Spleen (tissue), 11 donors: ENCODE measurements around the gene SIGLEC1. TPM values are rescaled to one million over a fixed set of nuclear protein-coding genes. Genes with fewer than 3 reads are reported as not detected.

Source experiments
- DNase-seq: peaks from one replicate; pipeline ENCODE4 v3.0.0-alpha.2; 2020
- H3K27ac ChIP-seq, 8 donors: fragments of 200-600 bp; sonication (generic) in 7 of 8; 1 replicate in 4 of 8; 2 replicates in 4 of 8; pipeline versions ENCODE4 v1.5.0 to v1.8.0; 2016 to 2021; ENCODE audit warnings: inconsistent platforms in 4 of 8, mild to moderate bottlenecking in 4 of 8, moderate library complexity in 1 of 8
- H3K27me3 ChIP-seq, 7 donors: fragments of 200-600 bp; sonication (generic) in 6 of 7; replicated peaks in 1 of 7; 1 replicate in 4 of 7; 2 replicates in 3 of 7; pipeline versions ENCODE4 v1.5.0 to v1.8.0; 2016 to 2021; ENCODE audit warnings: inconsistent platforms in 3 of 7, mild to moderate bottlenecking in 1 of 7
- H3K36me3 ChIP-seq, 6 donors: fragments of 200-600 bp; sonication (generic) in 5 of 6; 1 replicate in 4 of 6; 2 replicates in 2 of 6; pipeline versions ENCODE4 v1.5.0 to v1.8.0; 2016 to 2021; ENCODE audit warnings: inconsistent platforms in 2 of 6
- H3K4me1 ChIP-seq, 6 donors: fragments of 200-600 bp; sonication (generic) in 5 of 6; 1 replicate in 3 of 6; 2 replicates in 3 of 6; pipeline versions ENCODE4 v1.5.0 to v1.8.0; 2016 to 2021; ENCODE audit warnings: inconsistent platforms in 3 of 6
- H3K4me3 ChIP-seq, 8 donors: fragments of 200-600 bp; sonication (generic) in 7 of 8; 1 replicate in 4 of 8; 2 replicates in 4 of 8; pipeline versions ENCODE4 v1.5.0 to v1.8.0; 2016 to 2021; ENCODE audit warnings: inconsistent platforms in 4 of 8, mild to moderate bottlenecking in 4 of 8, moderate library complexity in 2 of 8
- H3K9me3 ChIP-seq, 8 donors: fragments of 200-600 bp; sonication (generic) in 7 of 8; 1 replicate in 4 of 8; 2 replicates in 4 of 8; pipeline versions ENCODE4 v1.5.0 to v1.8.0; 2016 to 2021; ENCODE audit warnings: inconsistent platforms in 4 of 8
- POLR2A ChIP-seq, 3 donors: fragments of 450-650 bp; IDR thresholded peaks; one replicate each; pipeline ENCODE4 v1.5.1; 2017; ENCODE audit warnings: antibody characterized with exemption in 3 of 3, mild to moderate bottlenecking in 1 of 3
- POLR2AphosphoS5 ChIP-seq, 3 donors: sonication (generic); formaldehyde crosslinking; IDR thresholded peaks; one replicate each; pipeline ENCODE4 v1.5.1; 2017; ENCODE audit warnings: antibody characterized with exemption in 3 of 3
- WGBS, 5 donors: extraction: QIAGEN DNeasy Blood & Tissue Kit in 3 of 5; methylation state at CpG; one replicate each; pipeline versions ENCODE4 v1.1.5 to v1.1.7; 2013 to 2018; 5-methylcytosine and 5-hydroxymethylcytosine counted together
- intact Hi-C: fragments of 100-400 bp; cut with DNase I; formaldehyde crosslinking; loops from one replicate; pipeline ENCODE4 v1.15.0; 2023; ENCODE audit warnings: low total_unique reads
- polyA plus RNA-seq, 3 donors: library from polyadenylated mRNA; stranded (reverse); fragments of 200-250 nt; gene quantifications; one replicate each; pipeline ENCODE4 v1.2.1, GENCODE V29; 2013
- total RNA-seq, 7 donors: library from RNA; depleted of rRNA in 3 of 7; stranded (reverse); fragments of >200 nt in 3 of 7; fragmentation: NEBNext Ultra II Directional in 4 of 7; extraction: Animal tissue kit (Norgen Biotek cat#: 25700) in 4 of 7; gene quantifications; one replicate each; pipeline versions ENCODE4 v1.1.0 to v1.2.1, GENCODE V29; 2016 to 2021
- TF ChIP-seq, protein P1 (sequence below), 11 experiments: fragments of 200-600 bp in 7 of 11; fragments of 450-650 bp in 4 of 11; sonication (generic) in 4 of 11; IDR thresholded peaks in 8 of 11; conservative IDR thresholded peaks in 3 of 11; 1 replicate in 7 of 11; 2 replicates in 4 of 11; pipeline versions ENCODE4 v1.4.0 to v1.8.0; 2016 to 2021; ENCODE audit warnings: antibody characterized with exemption in 11 of 11, inconsistent platforms in 4 of 11, mild to moderate bottlenecking in 1 of 11
- donor health status: healthy with polysubstance abuse.
- donor health status: DM: no; HTN: no; CAD: no; lungs with moderate emphysema.
- donor health status: DM: no; HTN: no; CAD: no.
- donor health status: Bipolar disorder and iron deficiency.
- donor health status: healthy.
- donor health status: DM: no; HTN: no; CAD: no.
- donor health status: DM: yes; HTN: yes; CAD: no.

Gene SIGLEC1
- total and polyA plus RNA-seq, 10 donors, result 3.0 to 50.2 (median 14.9) TPM

DNA sequence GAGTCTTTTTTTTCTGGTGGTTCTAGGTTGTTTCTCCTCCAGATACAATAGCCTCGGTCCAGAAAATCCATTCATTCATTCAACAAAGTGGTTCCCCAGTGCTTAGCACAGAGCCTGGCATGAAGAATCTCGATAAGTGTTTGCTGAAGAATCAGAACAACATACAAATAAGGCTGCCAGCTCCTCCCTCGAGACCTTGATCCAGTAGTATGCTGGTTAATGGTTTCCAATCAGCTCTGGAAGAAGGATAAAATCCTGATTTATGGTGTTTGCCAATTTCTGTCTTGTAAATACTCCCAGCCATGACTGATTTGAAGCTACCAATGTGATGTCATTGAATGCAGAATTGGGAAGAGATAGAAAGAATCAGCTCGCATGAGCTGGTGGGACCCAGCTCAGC is 23.4 kb upstream of the SIGLEC1 start:
- TF ChIP-seq, protein P1, sequence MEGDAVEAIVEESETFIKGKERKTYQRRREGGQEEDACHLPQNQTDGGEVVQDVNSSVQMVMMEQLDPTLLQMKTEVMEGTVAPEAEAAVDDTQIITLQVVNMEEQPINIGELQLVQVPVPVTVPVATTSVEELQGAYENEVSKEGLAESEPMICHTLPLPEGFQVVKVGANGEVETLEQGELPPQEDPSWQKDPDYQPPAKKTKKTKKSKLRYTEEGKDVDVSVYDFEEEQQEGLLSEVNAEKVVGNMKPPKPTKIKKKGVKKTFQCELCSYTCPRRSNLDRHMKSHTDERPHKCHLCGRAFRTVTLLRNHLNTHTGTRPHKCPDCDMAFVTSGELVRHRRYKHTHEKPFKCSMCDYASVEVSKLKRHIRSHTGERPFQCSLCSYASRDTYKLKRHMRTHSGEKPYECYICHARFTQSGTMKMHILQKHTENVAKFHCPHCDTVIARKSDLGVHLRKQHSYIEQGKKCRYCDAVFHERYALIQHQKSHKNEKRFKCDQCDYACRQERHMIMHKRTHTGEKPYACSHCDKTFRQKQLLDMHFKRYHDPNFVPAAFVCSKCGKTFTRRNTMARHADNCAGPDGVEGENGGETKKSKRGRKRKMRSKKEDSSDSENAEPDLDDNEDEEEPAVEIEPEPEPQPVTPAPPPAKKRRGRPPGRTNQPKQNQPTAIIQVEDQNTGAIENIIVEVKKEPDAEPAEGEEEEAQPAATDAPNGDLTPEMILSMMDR (IDR thresholded peaks at IDR 0.05 in 8 of 11, conservative IDR thresholded peaks at IDR 0.05 in 3 of 11), result no peak
- TF ChIP-seq POLR2A (IDR thresholded peaks at IDR 0.05) (no peak), POLR2AphosphoS5 (IDR thresholded peaks at IDR 0.05) (no peak)
- Histone ChIP-seq H3K27ac (peak overlapping the region in 2 of 8 donors; percentile 7 to 81), H3K9me3 (no peaks in the 10 kb centered on the region), H3K4me3 (no peak overlapping the region), H3K36me3 (peaks cover 0 to 15% (median 0%) of the 10 kb centered on the region in 6 donors), H3K27me3 (peaks cover 0 to 32% (median 10%) of the 10 kb centered on the region in 7 donors), H3K4me1 (peaks cover 10 to 87% (median 40%) of the 10 kb centered on the region in 6 donors)
- DNase-seq, result no peak
- intact Hi-C loops, result no loop called here
- WGBS, 5 donors, result 72 to 92% (median 83%) methylated on average over 4 of the region's 4 CpGs

DNA sequence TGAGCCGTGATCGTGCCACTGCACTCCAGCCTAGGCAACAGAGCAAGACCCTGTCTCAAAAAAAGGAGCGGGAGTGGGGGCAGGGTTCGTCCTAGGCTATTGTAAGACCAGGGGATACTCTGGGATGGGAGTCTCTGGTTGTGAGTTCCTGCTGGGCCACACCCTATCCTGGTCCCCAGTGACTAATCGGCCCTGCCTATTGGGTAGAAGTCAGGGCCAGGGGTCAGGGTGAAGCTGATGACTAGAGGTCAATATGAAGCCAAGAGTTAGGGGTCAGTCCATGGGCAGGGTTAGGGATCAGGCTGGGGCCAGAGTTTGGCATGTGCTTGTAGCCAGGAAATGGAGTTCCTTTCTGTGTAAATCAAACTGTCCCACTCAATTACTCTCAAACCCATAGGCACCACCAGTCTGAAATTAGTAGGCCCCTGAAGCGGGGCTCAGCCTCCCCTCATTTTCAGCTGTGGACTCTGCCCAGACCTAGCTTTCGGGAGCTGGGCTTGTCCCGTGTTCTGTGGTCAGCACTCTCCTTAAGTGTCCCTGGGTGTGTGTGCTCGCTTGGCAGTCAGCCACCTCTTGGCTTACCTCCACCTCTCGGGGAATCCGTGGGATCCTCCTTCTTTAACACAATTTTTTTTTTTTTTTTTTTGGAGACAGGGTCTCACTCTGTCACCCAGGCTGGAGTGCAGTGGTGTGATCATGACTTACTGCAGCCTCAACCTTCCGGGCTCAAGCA is 21.9 kb upstream of the SIGLEC1 start:
- Histone ChIP-seq H3K4me3 (peak overlapping the region in 4 of 8 donors; percentile 36 to 63 (median 48)), H3K27ac (peak overlapping the region in 7 of 8 donors; percentile 22 to 82 (median 75)), H3K4me1 (peaks cover 9 to 87% (median 34%) of the 10 kb centered on the region in 6 donors), H3K27me3 (peaks cover 0 to 45% (median 10%) of the 10 kb centered on the region in 7 donors), H3K36me3 (peaks cover 0 to 13% (median 0%) of the 10 kb centered on the region in 6 donors), H3K9me3 (no peaks in the 10 kb centered on the region)
- 61 to 68% (median 65%) methylated on average over 12 of the region's 12 CpGs for WGBS, 5 donors
- TF ChIP-seq POLR2AphosphoS5 (IDR thresholded peaks at IDR 0.05), result peak in 2 of 3 donors; percentile 50 to 67
- TF ChIP-seq POLR2A (IDR thresholded peaks at IDR 0.05), result no peak
- intact Hi-C loops, result no loop called here
- DNase-seq, result peak; percentile 73

DNA sequence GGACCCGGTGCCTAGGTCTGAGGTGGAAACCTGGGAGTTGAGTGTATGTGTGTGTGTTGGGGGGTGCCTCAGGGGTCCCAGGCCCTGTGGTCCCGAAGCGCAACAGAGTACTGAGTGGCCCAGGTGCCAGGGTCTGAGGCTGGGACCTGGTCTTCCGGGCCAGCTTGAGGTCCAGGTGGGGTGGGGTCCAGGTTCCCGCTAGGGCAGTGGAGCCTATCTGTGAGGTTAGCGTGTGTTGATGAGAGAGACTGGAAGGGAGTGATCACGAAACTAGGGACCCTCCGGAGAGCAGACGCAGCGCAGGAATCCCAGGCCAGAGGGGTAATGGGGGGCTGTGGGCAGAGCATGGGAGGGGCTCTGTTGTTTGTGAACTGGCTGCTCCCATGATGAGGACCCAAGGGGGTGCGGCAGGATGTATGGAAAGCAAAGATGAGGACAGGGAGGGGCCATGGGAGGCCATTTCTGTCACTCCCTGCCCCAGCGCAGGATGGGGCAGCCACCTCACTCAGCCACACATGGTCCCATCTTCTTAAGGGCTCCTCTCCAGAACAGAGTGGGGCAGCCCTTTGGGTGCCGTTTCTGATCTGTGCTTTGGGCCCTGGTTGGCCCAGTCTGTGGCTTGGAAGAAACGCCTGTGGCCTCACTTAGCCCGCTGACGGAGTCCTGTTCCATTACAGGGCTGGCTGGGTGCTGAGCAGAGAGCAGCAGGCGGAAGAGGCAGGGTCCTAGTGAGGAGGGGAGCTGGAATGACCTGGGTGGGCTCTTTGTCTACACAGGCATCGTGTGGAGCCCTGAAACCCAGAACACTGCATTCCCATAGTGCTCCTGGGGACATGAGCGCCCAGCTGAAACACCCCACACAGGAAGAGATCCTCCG is 21.0 kb upstream of the SIGLEC1 start:
- Histone ChIP-seq H3K4me1 (peaks cover under 1 to 87% (median 30%) of the 10 kb centered on the region in 6 donors), H3K27ac (peak overlapping the region; percentile 22 to 82 (median 73)), H3K36me3 (peaks cover 0 to 13% (median 0%) of the 10 kb centered on the region in 6 donors), H3K9me3 (no peaks in the 10 kb centered on the region), H3K4me3 (peak overlapping the region; percentile 1 to 63 (median 34)), H3K27me3 (peaks cover 0 to 54% (median 10%) of the 10 kb centered on the region in 7 donors)
- intact Hi-C loops, result no loop called here
- DNase-seq, result peak; percentile 69
- TF ChIP-seq POLR2AphosphoS5 (IDR thresholded peaks at IDR 0.05), result no peak
- TF ChIP-seq POLR2A (IDR thresholded peaks at IDR 0.05), result no peak
- TF ChIP-seq, protein P1 (IDR thresholded peaks at IDR 0.05 in 8 of 11, conservative IDR thresholded peaks at IDR 0.05 in 3 of 11), result no peak
- 69 to 85% (median 76%) methylated on average over 19 to 20 of the region's 20 CpGs for WGBS, 5 donors

DNA sequence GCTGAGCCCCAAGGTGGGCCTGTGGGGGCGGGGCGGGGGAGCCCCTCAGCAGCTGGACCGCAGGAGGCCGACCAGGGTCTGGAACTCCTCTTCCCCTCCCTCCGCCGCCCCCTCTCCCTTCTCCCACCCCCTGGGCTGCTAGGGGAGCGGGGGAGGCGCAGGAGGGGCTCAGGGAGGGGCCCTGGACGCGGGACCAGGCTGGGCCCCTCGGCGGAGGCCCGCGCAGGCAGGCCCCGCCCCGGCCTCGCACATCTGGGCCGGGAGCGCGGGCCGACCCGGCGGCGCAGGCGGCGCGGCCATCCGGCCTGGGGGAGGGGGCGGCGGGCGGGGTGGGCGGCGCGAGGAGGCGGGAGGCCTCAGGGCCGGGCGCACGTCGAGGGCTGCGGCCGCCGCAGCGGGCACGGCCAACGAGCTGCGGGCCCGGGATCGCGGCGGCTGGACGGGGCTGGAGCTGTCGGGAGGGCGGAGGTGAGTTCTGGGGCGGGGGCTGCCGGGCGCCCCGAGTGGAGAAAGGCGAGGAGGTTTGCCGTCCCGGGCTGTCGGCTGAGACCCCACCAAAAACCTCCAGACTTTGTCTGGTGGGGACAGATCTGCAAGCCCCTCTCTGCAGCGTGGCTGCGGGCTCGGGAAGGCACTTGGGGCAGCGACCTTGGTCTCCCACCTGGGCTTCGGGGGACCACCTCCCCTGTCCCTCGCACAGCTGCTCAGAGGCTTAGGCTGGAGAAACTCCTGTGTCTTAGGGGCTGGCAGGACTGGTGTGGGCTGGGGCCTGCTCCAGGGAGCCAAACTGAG is 20.1 kb upstream of the SIGLEC1 start, which contains the start of gene HSPA12B:
TSS of gene HSPA12B (plus strand) at position 359 of the 792 bp plus-strand sequence. CDS start 5,990 bp downstream, outside the sequence.
- peaks cover 0 to 62% (median 10%) of the 10 kb centered on the region in 7 donors for H3K27me3 ChIP-seq
- peak; percentile 64 for DNase-seq
- peaks cover 0 to 13% (median 0%) of the 10 kb centered on the region in 6 donors for H3K36me3 ChIP-seq
- intact Hi-C loops, result no loop called here
- WGBS, 5 donors, result 5 to 25% (median 18%) methylated on average over 22 to 66 of the region's 67 CpGs
- H3K4me1 ChIP-seq, result peaks cover 0 to 87% (median 27%) of the 10 kb centered on the region in 6 donors
- TF ChIP-seq POLR2A (IDR thresholded peaks at IDR 0.05) (no peak), POLR2AphosphoS5 (IDR thresholded peaks at IDR 0.05) (peak in 1 of 3 donors; percentile 49)
- peak within 1 kb of the TSS; percentile 22 to 82 (median 73) for H3K27ac ChIP-seq
- H3K9me3 ChIP-seq, result no peaks in the 10 kb centered on the region
- peak within 1 kb of the TSS; percentile 1 to 63 (median 34) for H3K4me3 ChIP-seq
